ENCODE data around the gene MAGI3. TPM values are rescaled to one million over a fixed set of nuclear protein-coding genes. Genes with fewer than 3 reads are reported as not detected.
A peak's percentile ranks its signal among the peaks of the same experiment; 100 is the strongest.

Gene MAGI3
- total RNA-seq, 1 donor = 7.2 TPM

- TF ChIP-seq CTCF (IDR thresholded peaks at IDR 0.05; ENCODE audit: extremely low read depth, low read depth, low read length) = peak; percentile 60
- Histone ChIP-seq H3K27ac (ENCODE audit: low read depth, low read length) (no peak overlapping the region), H3K9me3 (ENCODE audit: low read depth, low read length) (no peaks in the 10 kb centered on the region), H3K79me2 (ENCODE audit: insufficient read depth, low read length) (no peaks in the 10 kb centered on the region), H3K4me3 (ENCODE audit: insufficient read depth, low read length) (no peak overlapping the region), H4K20me1 (ENCODE audit: insufficient read depth, low read length) (no peaks in the 10 kb centered on the region), H2AFZ (ENCODE audit: low read length) (no peak overlapping the region), H3K4me1 (ENCODE audit: insufficient read depth, low read length) (peaks cover 9% of the 10 kb centered on the region), H3K27me3 (ENCODE audit: insufficient read depth, low read length) (no peaks in the 10 kb centered on the region), H3K4me2 (ENCODE audit: insufficient read depth, low read length) (no peak overlapping the region), H3K36me3 (ENCODE audit: insufficient read depth, low read length) (no peaks in the 10 kb centered on the region)
- DNase-seq (ENCODE audit: insufficient read length, low spot score, missing footprints) = peak; percentile 82
These were observed 287.2 kb downstream of the MAGI3 start for GRCh38 chr1:113677250-113678158.

GRCh38 chr1:113678159-113678469 lies 287.8 kb downstream of the MAGI3 start:
- H3K9me3 ChIP-seq (ENCODE audit: low read depth, low read length) = no peaks in the 10 kb centered on the region
- no peaks in the 10 kb centered on the region for H3K79me2 ChIP-seq (ENCODE audit: insufficient read depth, low read length)
- no peaks in the 10 kb centered on the region for H3K27me3 ChIP-seq (ENCODE audit: insufficient read depth, low read length)
- TF ChIP-seq CTCF (IDR thresholded peaks at IDR 0.05; ENCODE audit: extremely low read depth, low read depth, low read length) = no peak
- no peaks in the 10 kb centered on the region for H4K20me1 ChIP-seq (ENCODE audit: insufficient read depth, low read length)
- no peak for DNase-seq (ENCODE audit: insufficient read length, low spot score, missing footprints)
- peaks cover 9% of the 10 kb centered on the region for H3K4me1 ChIP-seq (ENCODE audit: insufficient read depth, low read length)
- no peak overlapping the region for H3K4me2 ChIP-seq (ENCODE audit: insufficient read depth, low read length)
- H3K27ac ChIP-seq (ENCODE audit: low read depth, low read length) = no peak overlapping the region
- no peaks in the 10 kb centered on the region for H3K36me3 ChIP-seq (ENCODE audit: insufficient read depth, low read length)
- H3K4me3 ChIP-seq (ENCODE audit: insufficient read depth, low read length) = no peak overlapping the region
- no peak overlapping the region for H2AFZ ChIP-seq (ENCODE audit: low read length)

- Histone ChIP-seq H3K9me3 (ENCODE audit: low read depth, low read length) (no peaks in the 10 kb centered on the region), H3K36me3 (ENCODE audit: insufficient read depth, low read length) (no peaks in the 10 kb centered on the region), H4K20me1 (ENCODE audit: insufficient read depth, low read length) (no peaks in the 10 kb centered on the region), H3K27ac (ENCODE audit: low read depth, low read length) (no peak overlapping the region), H2AFZ (ENCODE audit: low read length) (no peak overlapping the region), H3K4me3 (ENCODE audit: insufficient read depth, low read length) (no peak overlapping the region), H3K4me1 (ENCODE audit: insufficient read depth, low read length) (no peaks in the 10 kb centered on the region), H3K27me3 (ENCODE audit: insufficient read depth, low read length) (no peaks in the 10 kb centered on the region), H3K4me2 (ENCODE audit: insufficient read depth, low read length) (no peak overlapping the region), H3K79me2 (ENCODE audit: insufficient read depth, low read length) (no peaks in the 10 kb centered on the region)
- no peak for DNase-seq (ENCODE audit: insufficient read length, low spot score, missing footprints)
- no peak for TF ChIP-seq CTCF (IDR thresholded peaks at IDR 0.05; ENCODE audit: extremely low read depth, low read depth, low read length)
These were observed 291.5 kb downstream of the MAGI3 start for GRCh38 chr1:113681596-113682337.

All from osteoblast (primary cell).